T-helper 9 cell (primary cell): ENCODE data around the gene DACH1.
"Not testable (repeated sequence)": the region's sequence is repeated elsewhere in the genome, so short reads cannot be mapped to it uniquely, and the experiment has no call there.

Source experiments
- DNase-seq: peaks from one replicate; pipeline ENCODE4 v3.0.0-alpha.2; 2020

Gene DACH1

DNA sequence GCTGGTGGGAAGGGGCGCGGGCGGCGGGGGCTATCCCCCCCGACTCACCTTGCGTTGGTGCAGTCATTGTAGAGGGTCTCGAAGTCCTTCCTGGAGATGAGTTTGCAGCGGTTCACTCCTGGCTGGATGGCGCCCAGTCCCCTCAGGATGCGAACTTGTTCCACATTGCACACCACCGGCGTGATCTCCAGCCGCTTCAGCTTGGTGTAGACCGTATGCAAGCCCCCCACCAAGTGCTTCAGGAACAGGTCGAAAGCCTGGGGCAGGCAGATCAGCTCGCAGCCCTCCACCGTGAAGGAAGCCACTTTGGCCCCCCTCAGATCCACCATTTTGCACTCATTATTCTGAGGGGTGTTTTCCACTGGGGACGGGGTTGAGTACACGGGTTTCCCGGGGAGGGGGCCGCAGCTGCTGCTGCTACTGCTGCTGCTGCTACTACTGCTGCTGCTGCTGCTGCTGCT is 1.1 kb downstream of the DACH1 start:
- no peak for DNase-seq

DNA sequence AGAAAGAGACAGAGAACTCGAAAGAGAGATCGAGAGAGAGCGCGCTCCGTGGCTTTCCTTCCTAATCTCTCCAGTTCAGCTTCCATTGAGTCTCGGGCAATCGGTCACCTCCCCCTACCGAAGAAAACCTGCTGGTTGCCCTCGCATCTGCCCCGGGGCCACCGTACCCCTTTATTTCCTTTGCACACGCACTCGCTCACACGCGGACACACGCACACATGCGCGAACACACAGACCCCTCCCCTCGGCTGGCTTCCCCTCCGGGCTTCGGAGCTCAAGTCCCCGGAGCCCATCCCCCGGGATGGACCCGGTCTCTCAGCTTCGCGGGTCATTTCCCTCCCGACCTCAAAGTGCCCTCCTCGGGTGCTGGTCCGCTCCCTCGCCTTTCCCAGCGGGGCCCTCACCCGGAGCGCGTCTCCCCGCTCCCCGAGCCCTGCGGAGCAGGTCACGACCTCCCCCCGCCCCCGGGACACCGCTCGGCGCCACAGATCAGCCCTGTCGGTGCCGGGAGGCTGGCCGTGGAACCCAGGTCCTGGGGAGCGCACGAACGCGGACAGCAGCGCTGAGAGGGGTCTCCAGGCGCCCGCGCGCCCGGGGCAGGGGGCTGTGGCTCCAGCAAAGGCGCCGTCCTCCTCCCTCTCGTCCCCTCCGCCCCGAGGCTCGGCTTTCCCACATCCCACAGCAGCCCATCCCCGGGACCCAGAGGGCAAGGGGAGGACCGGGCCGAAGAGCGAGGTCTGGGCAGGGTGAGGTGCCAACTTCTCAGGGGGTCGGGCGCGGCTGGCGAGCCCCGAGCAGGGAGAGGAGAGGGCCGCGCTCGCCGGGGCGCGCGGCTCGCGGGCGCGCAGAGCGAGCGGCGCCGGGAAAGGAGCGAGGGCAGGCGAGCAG is 1.8 kb downstream of the DACH1 start:
- no peak for DNase-seq

DNA sequence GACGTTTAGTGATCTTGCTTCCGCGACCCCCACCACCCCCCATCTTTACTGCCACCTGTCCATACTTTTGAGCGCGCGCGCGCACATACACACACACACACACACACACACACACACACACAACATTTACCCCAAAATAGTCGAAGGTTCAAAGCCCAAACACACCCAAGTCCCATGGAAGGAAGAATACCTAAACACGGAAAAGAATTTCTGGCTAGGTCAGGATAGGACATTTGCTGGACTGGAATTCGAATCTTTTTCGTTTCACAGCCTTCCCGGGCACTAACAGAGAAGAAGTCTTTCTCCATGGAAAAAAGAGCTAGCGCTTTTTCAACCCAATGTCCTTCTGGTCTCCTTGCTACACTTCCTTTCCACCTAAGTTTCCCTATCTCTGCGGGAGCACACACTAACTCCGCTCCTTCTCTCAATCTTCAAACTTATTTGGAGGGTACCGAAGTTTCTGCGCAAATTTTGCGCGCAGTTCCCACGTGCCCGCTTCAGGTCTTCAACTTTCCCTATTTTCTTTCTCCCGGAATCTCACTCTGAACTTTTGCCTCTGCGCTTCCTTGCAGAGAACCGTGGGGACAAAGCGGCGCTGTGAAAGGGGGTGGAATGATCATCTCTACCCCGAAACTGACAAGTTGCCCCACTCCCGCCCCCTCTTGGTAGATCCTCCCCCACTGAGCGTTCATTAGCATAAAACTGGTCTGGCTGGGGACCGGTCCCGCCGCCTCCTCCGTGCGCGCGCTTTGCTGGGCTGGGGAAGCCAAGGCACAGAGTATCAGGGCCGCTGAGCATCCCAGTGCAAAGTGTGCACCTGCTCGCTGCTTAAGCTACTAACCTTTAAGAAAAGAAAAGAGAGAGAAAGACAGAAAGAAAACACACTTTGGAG is 2.7 kb downstream of the DACH1 start:
- DNase-seq: no peak

DNA sequence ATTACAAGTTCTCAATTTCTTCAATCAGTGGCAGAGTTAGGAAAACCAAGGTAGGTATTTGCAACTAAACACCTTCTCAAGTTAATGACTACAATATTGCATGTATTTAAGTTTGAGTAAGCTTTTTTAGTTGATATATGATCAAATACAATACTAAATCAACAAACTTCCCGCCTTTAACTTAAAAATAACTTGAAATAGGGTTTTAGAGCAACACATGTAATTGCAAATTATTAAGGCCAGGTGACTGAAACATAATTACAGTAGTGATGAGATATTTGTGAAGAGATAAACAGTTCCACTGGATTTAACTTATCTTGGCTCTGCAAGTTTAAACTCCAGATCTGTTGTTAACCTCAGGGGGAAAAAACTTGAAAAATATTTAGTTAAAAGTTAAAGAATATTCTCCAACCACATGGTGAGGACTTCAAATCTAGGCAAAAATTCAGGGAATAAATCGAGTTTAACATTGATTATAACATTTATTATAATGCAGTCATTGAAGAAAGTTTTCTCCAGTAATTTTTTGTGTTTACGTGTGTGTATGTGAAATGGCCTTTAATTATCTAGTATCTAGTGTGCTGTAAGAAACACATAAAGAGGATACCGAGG is 3.6 kb downstream of the DACH1 start:
- DNase-seq: no peak

DNA sequence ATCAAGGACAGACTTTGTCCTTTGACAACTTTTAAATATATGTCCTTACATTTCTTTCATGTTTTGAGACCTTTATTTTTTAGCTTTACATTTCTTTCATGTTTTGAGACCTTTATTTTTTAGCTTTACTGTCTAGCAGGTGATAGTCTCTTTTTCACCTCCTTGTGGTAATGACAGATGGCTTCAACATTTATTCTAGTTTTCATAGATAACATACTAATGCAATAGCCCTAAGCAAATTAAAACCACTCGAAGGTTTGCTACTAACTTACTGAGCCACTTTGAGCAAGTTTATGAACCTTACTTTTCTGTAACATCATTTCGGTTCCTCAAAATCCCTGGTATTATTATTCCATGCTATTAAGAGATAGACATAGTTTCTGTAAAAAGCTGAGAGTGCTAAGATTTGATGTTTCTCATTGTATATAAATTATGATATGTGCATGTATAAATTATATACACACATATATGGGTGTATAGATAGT is 4.5 kb downstream of the DACH1 start:
- no peak for DNase-seq

DNA sequence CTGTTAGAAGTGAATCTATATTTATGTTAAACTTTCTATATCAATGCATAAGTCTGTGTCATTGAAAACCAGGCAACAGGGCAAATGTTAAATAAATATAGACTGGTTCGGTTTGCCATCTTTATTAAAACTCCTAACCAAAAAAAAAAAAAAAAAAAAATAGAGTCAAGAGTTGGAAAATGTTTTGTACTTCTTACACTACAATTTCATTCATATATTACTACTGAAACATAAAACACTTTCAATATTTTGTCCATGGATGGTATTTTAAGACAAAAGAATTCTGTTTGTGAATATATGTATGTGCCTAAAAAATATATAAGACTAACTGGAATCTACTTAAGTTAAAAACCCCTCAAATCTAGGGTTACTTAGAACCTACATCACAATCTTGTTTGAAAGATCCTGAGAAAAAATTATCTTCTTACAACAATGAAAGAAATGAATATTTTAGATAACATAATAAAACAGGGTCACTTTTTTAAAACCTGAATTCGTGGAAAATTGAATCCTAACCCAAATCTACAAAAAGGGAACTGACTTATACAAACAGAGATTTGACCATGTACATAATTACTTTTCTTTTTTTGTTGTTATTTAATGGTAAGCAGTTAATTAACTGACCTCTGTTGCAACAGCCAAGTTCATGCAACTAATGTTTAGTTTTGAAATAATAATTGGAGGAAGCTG is 5.1 kb downstream of the DACH1 start:
- DNase-seq: no peak

DNA sequence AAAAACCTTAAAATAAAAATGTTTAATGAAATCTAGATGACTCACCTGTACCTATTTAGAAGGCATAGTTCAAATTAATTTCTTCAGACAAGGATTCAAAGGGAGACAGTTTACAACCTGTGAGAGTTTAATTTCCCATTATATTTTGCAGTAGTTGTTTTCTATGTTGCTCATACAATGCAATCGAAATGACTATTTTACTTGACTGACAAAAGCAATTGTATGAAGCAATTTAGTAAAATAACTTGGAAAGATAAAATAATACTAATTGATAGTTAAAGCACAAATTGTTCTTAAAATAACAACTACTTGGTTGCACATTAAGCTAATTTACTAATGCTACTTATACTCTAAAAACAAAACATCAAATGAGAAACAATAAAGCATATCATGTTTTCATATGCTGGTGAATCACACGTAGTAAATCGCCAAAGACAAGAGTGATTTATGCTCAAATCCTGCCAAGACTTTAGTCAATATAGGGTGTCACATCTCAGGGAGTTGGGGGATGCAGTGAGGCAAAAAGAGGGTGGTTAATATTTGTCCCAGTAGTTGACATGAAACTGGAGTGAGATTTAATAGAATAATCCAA is 6.4 kb downstream of the DACH1 start:
- no peak for DNase-seq

DNA sequence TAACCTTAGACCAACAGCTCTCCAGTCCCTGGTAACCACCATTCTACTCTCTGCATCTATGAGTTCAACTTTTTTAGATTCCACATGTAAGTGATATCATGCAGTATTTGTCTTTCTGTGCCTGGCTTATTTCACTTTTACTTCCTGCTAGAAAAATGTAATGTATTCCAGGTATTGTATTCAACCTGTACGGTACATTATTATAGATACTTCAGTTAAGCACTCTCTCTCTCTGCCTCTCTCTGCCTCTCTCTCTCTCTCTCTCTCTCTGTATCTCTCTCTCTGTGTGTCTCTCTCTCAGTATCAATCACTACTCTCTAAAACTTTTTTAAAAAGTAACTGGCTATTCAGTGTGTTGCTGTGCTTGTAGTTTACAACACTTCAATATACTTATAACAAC is 8.4 kb downstream of the DACH1 start:
- DNase-seq: no peak

DNA sequence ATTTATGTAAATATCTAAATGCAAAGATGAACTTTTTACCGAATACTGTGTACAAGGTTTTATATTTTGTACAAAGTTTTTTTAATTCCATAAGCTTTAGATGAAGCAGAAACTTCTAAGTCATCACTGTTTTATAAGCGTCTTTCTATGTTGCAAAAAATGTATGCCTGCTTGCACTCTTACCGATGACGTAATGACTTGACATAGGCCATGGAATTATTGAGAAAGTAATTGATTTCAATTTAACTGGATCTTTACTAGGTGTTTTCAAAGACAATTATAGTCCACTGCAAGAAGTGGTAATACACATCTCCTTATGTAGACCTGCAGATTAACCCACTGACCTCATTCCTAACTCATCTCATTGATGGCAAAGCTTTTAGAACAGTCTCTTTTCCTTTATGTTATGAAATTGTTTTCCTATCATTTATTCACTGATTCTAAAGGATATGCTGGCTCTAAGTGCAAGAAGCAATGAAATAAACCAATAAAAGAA is 10.4 kb downstream of the DACH1 start:
- no peak for DNase-seq

DNA sequence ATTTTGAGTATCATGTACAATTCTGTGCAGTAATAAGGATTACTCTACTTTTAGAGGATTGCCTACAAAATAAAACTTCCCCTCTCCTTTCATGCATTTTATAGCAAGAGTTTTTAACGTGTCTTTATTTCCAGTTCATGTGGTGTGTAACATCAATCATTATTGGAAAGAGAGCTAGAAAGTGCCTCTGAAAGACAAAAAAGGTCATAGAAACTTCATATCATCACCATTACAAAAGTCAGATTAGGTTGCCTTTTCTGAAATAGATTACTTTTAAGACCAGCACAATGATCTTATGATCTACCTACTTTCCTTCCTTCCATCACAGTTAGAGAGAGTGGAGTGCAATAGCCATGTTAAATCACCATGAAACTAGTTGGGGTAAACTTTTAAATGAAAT is 12.6 kb downstream of the DACH1 start:
- no peak for DNase-seq

DNA sequence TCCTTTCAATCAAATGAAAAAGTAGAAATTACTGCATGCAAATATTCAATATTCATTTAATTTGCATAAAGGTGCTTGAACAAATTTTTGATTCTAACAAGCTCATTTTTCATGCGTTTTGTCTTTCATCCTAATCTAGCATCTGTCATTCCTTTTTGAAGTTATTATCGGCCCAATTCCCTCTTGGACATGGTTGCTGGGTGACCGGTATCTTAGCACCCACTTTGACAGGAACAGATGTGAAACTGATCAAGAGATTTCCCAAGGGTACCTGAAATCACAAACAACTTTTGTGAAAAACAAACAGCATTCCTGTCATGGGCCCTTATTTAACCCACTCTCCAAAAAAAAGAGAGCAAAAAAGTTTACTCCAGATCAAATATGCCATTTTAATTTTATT is 13.3 kb downstream of the DACH1 start:
- no peak for DNase-seq

DNA sequence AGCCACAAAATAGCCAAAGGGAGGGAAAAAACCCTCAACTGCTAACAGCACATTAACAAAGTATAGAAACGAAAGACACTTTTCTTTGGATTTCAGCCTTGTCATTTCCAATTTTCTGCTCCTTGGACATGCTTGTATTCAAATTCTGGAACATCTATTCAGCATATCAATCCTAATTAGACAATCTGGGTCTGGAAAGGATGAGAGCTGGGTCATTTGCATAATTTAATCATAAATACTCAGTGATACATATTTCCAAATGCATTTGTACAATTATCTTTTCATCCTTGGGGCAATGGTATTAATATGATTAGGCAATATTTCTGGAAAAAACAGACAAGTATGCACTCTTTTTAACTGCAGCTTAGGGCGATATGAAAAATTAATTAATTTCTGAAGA is 14.3 kb downstream of the DACH1 start:
- DNase-seq: no peak

DNA sequence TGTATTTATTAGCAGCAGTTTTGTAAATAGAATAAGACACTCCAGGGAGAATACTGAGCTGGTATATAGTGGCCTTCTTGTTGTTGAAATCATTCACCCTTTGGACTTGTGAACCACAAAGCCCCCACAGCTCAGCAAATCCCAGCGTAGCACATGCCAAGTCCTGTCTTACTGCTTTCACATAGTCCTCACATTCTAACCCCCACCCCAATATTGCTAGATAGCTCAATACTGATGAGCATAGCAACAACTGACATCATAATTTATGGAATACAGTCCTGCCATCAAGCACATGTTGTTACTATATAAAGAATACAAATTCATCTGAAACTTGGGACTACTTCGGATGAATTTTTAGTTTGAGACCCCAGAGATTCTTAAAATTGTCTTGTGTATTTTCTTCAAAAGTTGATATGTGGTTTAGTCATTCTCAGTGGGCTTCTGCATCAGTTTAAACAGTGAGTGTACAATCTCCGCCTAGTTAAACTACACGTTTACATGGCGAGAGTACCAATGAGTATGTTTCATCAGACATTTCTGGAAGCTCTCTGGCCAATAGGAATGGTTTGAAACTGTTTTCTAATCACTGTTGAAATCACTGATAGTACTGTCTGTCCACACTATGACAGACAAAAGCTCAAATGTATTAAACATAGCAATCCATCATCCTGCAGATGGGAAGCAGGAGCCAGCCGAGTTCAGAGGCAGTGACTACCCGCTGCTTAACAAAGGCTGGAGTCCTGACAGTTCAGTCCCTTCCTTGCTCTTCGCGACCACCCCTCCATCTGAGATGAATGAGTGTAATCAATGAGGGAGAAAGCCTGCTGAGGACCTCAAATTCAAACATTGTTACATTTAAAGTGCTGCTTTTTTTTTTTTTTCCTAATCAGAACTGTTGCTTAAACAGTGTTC is 15.2 kb downstream of the DACH1 start:
- no peak for DNase-seq

DNA sequence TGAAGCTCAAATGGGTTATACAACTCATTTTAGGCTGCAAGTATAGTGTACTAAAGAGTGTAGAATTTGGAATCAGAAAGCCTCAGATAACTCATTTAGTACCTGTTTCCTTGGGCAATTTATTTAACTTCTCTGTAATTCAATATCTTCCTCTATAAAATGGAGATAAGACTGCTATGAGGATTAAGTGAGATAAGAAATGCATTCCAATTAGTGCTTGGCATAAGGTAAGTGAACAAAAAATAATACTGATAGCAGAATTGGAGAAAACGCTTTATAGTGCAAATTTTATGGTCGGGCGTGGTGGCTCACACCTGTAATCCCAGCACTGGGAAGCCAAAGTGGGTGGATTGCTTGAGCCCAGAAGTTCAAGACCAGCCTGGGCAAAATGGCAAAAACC is 25.0 kb downstream of the DACH1 start:
- no peak for DNase-seq

DNA sequence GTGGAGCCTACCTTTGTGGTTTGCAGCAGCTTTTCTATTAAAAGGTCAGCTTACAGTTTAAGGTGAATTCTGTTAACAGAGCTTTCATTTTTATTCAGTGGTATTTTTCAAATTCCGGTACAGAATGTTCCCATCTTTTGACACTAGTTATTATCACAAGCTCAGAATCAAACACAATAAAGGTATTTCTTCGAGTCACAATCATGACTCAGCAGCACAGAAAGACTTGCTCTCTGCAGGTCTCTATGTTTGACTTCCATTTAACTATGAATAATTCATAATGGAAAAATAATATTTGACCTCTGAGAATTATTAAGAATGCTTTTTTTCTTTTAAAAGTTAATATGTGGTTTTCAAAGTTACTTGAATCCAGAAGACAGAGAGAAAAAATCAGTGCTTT is 28.2 kb downstream of the DACH1 start:
- DNase-seq: no peak

DNA sequence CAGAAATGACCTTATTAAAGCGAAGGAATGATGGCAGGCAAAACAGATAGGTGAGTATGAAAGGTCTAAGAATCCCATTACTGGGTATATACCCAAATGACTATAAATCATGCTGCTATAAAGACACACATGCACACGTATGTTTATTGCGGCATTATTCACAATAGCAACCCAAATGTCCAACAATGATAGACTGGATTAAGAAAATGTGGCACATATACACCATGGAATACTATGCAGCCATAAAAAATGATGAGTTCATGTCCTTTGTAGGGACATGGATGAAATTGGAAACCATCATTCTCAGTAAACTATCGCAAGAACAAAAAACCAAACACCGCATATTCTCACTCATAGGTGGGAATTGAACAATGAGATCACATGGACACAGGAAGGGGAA is 29.4 kb downstream of the DACH1 start:
- not testable (repeated sequence) for DNase-seq

DNA sequence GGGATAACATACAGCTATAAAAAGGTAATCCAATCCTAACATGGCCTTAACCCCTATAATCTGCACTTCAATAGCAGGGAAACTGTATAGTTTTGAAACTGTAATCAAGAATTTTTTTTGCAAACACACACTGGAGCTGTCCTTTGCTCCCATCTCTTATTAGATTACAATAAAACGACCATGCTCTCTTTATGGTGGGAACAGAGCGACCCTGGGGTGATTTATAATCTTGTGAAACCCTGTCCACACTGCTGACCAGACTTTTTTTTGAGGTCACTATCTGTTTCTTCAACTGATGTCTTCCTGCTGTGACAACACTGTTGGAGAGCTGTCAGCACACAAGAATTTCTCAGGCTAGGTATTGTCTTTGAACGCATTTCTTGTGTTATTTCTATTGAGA is 35.3 kb downstream of the DACH1 start:
- DNase-seq: no peak

DNA sequence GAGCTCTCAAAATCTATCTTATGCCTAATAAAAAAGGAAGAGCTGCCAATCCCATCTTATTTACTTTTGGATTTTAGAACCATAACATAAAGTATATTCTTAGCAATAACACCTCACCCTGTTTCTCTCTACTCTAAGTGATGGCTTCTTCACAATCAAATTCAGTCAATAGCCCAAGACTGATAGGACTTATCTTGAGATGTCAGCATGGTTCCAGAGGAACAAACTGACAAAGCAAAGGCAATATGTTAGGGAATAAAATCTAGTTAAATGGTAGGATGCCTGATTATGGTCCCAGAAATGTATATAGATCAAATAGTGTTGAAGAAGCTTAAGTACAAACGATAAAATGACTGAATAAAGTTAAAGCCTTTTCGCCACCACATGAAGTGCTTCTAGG is 36.3 kb downstream of the DACH1 start:
- DNase-seq: no peak

DNA sequence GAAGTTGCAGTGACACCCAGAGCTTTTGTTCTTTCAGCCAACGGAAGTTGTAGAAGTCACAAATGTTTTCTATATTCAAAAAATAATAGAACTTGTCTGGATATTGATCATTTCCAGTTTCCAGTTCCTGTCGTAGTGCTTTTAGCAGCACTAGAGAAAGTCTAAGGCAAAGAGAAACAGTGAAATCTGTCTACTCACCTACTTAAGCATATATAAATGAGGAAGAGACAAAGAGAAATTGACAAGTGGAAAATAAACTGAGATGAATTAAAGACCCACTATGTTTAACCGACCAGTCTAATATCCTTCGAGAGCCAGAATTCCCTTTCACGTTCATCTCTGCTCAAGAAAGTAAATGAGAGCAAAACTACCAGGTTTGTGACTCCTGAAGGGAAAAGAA is 36.7 kb downstream of the DACH1 start:
- no peak for DNase-seq

DNA sequence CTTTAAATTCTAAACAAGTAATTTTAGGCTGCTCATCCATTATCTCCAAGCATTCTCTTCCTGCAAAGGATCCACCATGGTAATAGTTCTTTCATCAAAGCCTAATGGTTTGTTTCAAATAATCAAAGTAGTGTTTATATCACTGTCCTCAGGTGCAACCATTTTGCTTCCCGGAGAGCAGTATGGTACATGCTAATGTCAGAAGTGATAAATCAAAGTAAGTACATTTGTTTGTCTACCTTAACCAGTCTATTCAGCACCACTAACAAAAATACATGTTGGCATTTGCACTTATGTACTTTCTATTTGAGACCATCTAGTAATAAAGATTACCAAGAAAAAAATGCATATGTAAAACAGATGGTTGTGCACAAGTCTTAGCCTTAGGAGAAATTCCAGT is 37.5 kb downstream of the DACH1 start:
- no peak for DNase-seq

DNA sequence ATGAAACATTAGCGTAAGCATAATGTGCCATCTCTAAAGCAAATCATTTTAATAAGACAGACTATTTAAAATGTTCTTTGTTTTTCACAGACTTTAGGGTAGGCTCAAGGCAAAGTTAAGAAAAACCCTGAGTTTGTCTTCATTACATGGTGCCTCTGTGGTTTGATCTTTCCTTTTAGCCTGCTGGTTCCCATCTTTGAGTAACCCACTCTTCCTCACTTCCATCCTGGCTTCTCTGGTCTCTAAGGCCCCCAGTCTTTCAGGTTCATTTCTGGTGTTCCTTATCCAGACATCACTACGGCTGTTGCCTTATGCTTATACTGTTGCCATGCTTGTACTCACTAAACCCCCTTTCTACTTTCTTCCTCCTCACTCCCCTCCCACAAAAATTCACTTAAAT is 38.4 kb downstream of the DACH1 start:
- DNase-seq: no peak
